GM18867 (cell line): ENCODE measurements around the gene C10orf90.

Experiments used
- ATAC-seq: cut with Tn5 transposase; IDR thresholded peaks from one replicate; pipeline ENCODE4 v1.9.1; 2021; ENCODE audit warnings: mild to moderate bottlenecking, moderate library complexity; ENCODE audit not compliant: unreplicated experiment

C10orf90 gene

GRCh38 chr10:126670056-126670894 lies at the start of gene C10orf90:
C10orf90 (minus strand) TSS chr10:126670693; CDS start chr10:126670480, 213 bp downstream.
- no peak for ATAC-seq

- no peak for ATAC-seq
Measured at GRCh38 chr10:126716366-126716765, 45.9 kb upstream of the C10orf90 start.

GRCh38 chr10:126713594-126713993 lies 43.1 kb upstream of the C10orf90 start:
- no peak for ATAC-seq

GRCh38 chr10:126712681-126713080 lies 42.2 kb upstream of the C10orf90 start:
- no peak for ATAC-seq

- no peak for ATAC-seq
Measured at GRCh38 chr10:126705951-126706565, 35.6 kb upstream of the C10orf90 start.

GRCh38 chr10:126705131-126705530 lies 34.6 kb upstream of the C10orf90 start:
- ATAC-seq = no peak

GRCh38 chr10:126704649-126705048 lies 34.2 kb upstream of the C10orf90 start:
- ATAC-seq = no peak

GRCh38 chr10:126702181-126702580 lies 31.7 kb upstream of the C10orf90 start:
- no peak for ATAC-seq

- no peak for ATAC-seq
Measured at GRCh38 chr10:126701526-126701925, 31.0 kb upstream of the C10orf90 start.

- no peak for ATAC-seq
Measured at GRCh38 chr10:126696684-126697083, 26.2 kb upstream of the C10orf90 start.

GRCh38 chr10:126691456-126691855 lies 21.0 kb upstream of the C10orf90 start:
- ATAC-seq = no peak

- no peak for ATAC-seq
Measured at GRCh38 chr10:126690534-126690933, 20.0 kb upstream of the C10orf90 start.

GRCh38 chr10:126689461-126689994 lies 19.0 kb upstream of the C10orf90 start:
- no peak for ATAC-seq

- no peak for ATAC-seq
Measured at GRCh38 chr10:126687121-126687606, 16.7 kb upstream of the C10orf90 start.

- ATAC-seq = no peak
Measured at GRCh38 chr10:126686719-126687118, 16.2 kb upstream of the C10orf90 start.

GRCh38 chr10:126686268-126686667 lies 15.8 kb upstream of the C10orf90 start:
- ATAC-seq = no peak

GRCh38 chr10:126685756-126686155 lies 15.3 kb upstream of the C10orf90 start:
- ATAC-seq = no peak

- ATAC-seq = no peak
Measured at GRCh38 chr10:126684171-126684745, 13.8 kb upstream of the C10orf90 start.

GRCh38 chr10:126683466-126683865 lies 13.0 kb upstream of the C10orf90 start:
- ATAC-seq = no peak

- no peak for ATAC-seq
Measured at GRCh38 chr10:126675656-126676438, 5.4 kb upstream of the C10orf90 start.
